Endothelial cell of umbilical vein (primary cell): ENCODE measurements around the gene KCMF1.

ENCODE experiments used
- EZH2 ChIP-seq: IDR thresholded peaks from 2 replicates; pipeline ENCODE4 v1.6.1; 2012; ENCODE audit warnings: borderline replicate concordance, low read depth, mild to moderate bottlenecking, moderate library complexity, low read length, inconsistent platforms; ENCODE audit not compliant: severe bottlenecking
- POLR2AphosphoS5 ChIP-seq: IDR thresholded peaks from 2 replicates; pipeline ENCODE4 v1.6.1; 2012; ENCODE audit warnings: low read depth, mild to moderate bottlenecking, control low read depth, low read length, moderate library complexity; ENCODE audit not compliant: insufficient read depth
- TF ChIP-seq, protein P1 (sequence below), 2 donors: IDR thresholded peaks; 1 replicate in 1 of 2; 2 replicates in 1 of 2; pipeline ENCODE4 v1.5.1; 2011; ENCODE audit warnings: low read length in 2 of 2, mild to moderate bottlenecking in 2 of 2, moderate library complexity in 2 of 2, control low read depth in 1 of 2, inconsistent platforms in 1 of 2, low read depth in 1 of 2; ENCODE audit not compliant: insufficient read depth in 1 of 2; ENCODE audit errors: extremely low read depth in 1 of 2

GRCh38 chr2:85049236-85049635 lies 78.3 kb downstream of the KCMF1 start:
- TF ChIP-seq, protein P1, sequence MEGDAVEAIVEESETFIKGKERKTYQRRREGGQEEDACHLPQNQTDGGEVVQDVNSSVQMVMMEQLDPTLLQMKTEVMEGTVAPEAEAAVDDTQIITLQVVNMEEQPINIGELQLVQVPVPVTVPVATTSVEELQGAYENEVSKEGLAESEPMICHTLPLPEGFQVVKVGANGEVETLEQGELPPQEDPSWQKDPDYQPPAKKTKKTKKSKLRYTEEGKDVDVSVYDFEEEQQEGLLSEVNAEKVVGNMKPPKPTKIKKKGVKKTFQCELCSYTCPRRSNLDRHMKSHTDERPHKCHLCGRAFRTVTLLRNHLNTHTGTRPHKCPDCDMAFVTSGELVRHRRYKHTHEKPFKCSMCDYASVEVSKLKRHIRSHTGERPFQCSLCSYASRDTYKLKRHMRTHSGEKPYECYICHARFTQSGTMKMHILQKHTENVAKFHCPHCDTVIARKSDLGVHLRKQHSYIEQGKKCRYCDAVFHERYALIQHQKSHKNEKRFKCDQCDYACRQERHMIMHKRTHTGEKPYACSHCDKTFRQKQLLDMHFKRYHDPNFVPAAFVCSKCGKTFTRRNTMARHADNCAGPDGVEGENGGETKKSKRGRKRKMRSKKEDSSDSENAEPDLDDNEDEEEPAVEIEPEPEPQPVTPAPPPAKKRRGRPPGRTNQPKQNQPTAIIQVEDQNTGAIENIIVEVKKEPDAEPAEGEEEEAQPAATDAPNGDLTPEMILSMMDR (IDR thresholded peaks at IDR 0.05; ENCODE audit: extremely low read depth in 1 of 2, insufficient read depth in 1 of 2, low read depth in 1 of 2, low read length in 2 of 2), result no peak
- TF ChIP-seq EZH2 (no peak), POLR2AphosphoS5 (no peak)
